Measurements from ENCODE around the gene HELZ. TPM values are rescaled to one million over a fixed set of nuclear protein-coding genes. Genes with fewer than 3 reads are reported as not detected.
"Not testable (repeated sequence)": the region's sequence is repeated elsewhere in the genome, so short reads cannot be mapped to it uniquely, and the experiment has no call there.

HELZ gene
- total RNA-seq, 1 donor from 2014 or later = 44.9 TPM

GRCh38 chr17:67258821-67259468 lies 13.9 kb upstream of the HELZ start:
- no peaks in the 10 kb centered on the region for H4K20me1 ChIP-seq (ENCODE audit: low read depth)
- no peak for DNase-seq (ENCODE audit: low spot score)
- Mint-ChIP-seq H3K4me3 (no peak overlapping the region), H3K27ac (no peak overlapping the region), H3K4me1 (peaks cover 9% of the 10 kb centered on the region), H3K27me3 (ENCODE audit: insufficient read depth, low read depth) (peaks cover 2% of the 10 kb centered on the region), H3K9me3 (peaks cover 4% of the 10 kb centered on the region), H3K36me3 (no peaks in the 10 kb centered on the region)
- H3K9me3 ChIP-seq (ENCODE audit: low read depth) = no peaks in the 10 kb centered on the region
- H3K36me3 ChIP-seq = no peaks in the 10 kb centered on the region
- H3K4me2 ChIP-seq = no peak overlapping the region
- TF ChIP-seq CTCF (IDR thresholded peaks at IDR 0.05) (no peak), EZH2phosphoT487 (IDR thresholded peaks at IDR 0.05) (no peak), EZH2 (IDR thresholded peaks at IDR 0.05) (no peak)
- no peak overlapping the region for H3K27ac ChIP-seq
- H3F3A ChIP-seq (ENCODE audit: low read depth) = peaks cover 14% of the 10 kb centered on the region
- no peak overlapping the region for H3K4me3 ChIP-seq
- peaks cover 21% of the 10 kb centered on the region for H3K4me1 ChIP-seq
- H2AFZ ChIP-seq (replicated peaks) = no peak overlapping the region
- H3K79me2 ChIP-seq (ENCODE audit: low read depth) = no peaks in the 10 kb centered on the region
- H3K9ac ChIP-seq = no peak overlapping the region
- H3K27me3 ChIP-seq = no peaks in the 10 kb centered on the region

DNA sequence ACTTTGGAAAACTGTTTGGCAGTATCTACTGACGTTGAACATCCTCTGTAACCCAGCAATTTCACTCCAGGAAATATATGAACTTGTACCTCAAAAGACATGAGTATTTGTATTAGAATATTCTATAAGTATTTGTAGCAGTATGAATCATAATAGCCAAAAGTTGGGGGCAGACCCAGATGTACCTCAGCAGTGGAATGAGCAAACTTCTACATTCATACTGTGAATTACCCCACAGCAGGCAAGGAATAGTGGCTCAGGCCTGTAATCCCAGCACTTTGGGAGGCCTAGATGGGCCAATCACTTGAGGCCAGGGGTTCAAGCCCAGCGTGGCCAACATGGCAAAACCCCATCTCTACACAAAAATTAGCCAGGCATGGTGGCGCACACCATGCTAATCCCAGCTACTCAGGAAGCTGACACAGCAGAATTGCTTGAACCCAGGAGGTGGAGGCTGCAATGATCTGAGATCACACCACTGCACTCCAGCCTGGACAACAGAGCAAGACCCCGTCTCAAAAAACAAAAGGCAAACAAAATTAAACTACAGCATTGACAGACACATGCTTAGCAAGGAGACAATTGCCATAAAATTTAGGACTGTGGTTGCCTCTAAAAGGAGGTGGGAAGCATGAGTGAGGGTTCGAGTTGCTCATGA lies 11.2 kb upstream of the HELZ start:
- Histone ChIP-seq H3K9ac (no peak overlapping the region), H3K4me2 (no peak overlapping the region), H3K4me1 (peaks cover 9% of the 10 kb centered on the region), H3K36me3 (no peaks in the 10 kb centered on the region), H3K9me3 (ENCODE audit: low read depth) (no peaks in the 10 kb centered on the region), H3F3A (ENCODE audit: low read depth) (peaks cover 5% of the 10 kb centered on the region), H2AFZ (replicated peaks) (no peak overlapping the region), H3K27me3 (no peaks in the 10 kb centered on the region), H4K20me1 (ENCODE audit: low read depth) (no peaks in the 10 kb centered on the region), H3K4me3 (no peak overlapping the region), H3K79me2 (ENCODE audit: low read depth) (no peaks in the 10 kb centered on the region), H3K27ac (no peak overlapping the region)
- Mint-ChIP-seq H3K4me1 (peaks cover 9% of the 10 kb centered on the region), H3K27ac (no peak overlapping the region), H3K9me3 (peaks cover 4% of the 10 kb centered on the region), H3K4me3 (no peak overlapping the region), H3K36me3 (no peaks in the 10 kb centered on the region), H3K27me3 (ENCODE audit: insufficient read depth, low read depth) (no peaks in the 10 kb centered on the region)
- DNase-seq (ENCODE audit: low spot score) = no peak
- TF ChIP-seq EZH2 (IDR thresholded peaks at IDR 0.05) (no peak), EZH2phosphoT487 (IDR thresholded peaks at IDR 0.05) (no peak), CTCF (IDR thresholded peaks at IDR 0.05) (no peak)

- Histone ChIP-seq H3F3A (ENCODE audit: low read depth) (peaks cover 5% of the 10 kb centered on the region), H3K9me3 (ENCODE audit: low read depth) (no peaks in the 10 kb centered on the region), H3K27ac (no peak overlapping the region), H3K4me3 (no peak overlapping the region), H3K9ac (no peak overlapping the region), H3K36me3 (no peaks in the 10 kb centered on the region), H3K4me2 (no peak overlapping the region), H4K20me1 (ENCODE audit: low read depth) (no peaks in the 10 kb centered on the region), H3K79me2 (ENCODE audit: low read depth) (no peaks in the 10 kb centered on the region), H2AFZ (replicated peaks) (no peak overlapping the region), H3K4me1 (peaks cover 3% of the 10 kb centered on the region), H3K27me3 (no peaks in the 10 kb centered on the region)
- peaks cover 4% of the 10 kb centered on the region for H3K27me3 Mint-ChIP-seq (ENCODE audit: insufficient read depth, low read depth)
- H3K9me3 Mint-ChIP-seq = peaks cover 4% of the 10 kb centered on the region
- H3K4me1 Mint-ChIP-seq = peaks cover 2% of the 10 kb centered on the region
- TF ChIP-seq EZH2phosphoT487 (IDR thresholded peaks at IDR 0.05) (no peak), CTCF (IDR thresholded peaks at IDR 0.05) (no peak), EZH2 (IDR thresholded peaks at IDR 0.05) (no peak)
- DNase-seq (ENCODE audit: low spot score) = no peak
- H3K4me3 Mint-ChIP-seq = no peak overlapping the region
- H3K36me3 Mint-ChIP-seq = peaks cover 1% of the 10 kb centered on the region
- no peak overlapping the region for H3K27ac Mint-ChIP-seq
Measured at GRCh38 chr17:67253384-67253783, 8.4 kb upstream of the HELZ start.

DNA sequence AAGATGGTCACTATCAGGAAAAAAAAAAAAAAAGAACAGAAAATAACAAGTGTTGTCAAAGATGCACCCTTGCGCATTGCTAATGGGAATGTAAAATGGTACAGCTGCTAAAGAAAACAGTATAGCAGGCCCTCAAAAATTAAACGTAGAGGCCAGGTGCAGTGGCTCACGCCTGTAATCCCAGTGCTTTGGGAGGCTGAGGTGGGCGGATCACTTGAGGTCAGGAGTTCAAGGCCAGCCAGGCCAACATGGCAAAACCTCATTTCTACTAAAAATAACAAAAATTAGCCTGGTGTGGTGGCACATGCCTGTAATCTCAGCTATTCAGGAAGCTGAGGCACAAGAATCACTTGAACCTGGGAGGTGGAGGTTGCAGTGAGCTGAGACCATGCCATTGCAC lies 6.6 kb upstream of the HELZ start:
- H3K9ac ChIP-seq; H3K4me3 Mint-ChIP-seq; H3K4me2 ChIP-seq; H3K27me3 ChIP-seq; H3K27ac ChIP-seq; H3K79me2 ChIP-seq (ENCODE audit: low read depth); H3K9me3 ChIP-seq (ENCODE audit: low read depth); H3F3A ChIP-seq (ENCODE audit: low read depth); H4K20me1 ChIP-seq (ENCODE audit: low read depth); H3K36me3 Mint-ChIP-seq; H3K36me3 ChIP-seq; H3K27ac Mint-ChIP-seq; H3K9me3 Mint-ChIP-seq; H3K4me1 Mint-ChIP-seq; H3K27me3 Mint-ChIP-seq (ENCODE audit: insufficient read depth, low read depth); DNase-seq (ENCODE audit: low spot score); H3K4me1 ChIP-seq; H2AFZ ChIP-seq (replicated peaks); H3K4me3 ChIP-seq: not testable (repeated sequence)
